Stimulated activated memory B cell treated with anti-CD40 and anti-IgM and Interleukin-4, amounts not matched to agents 10 μg/mL and 1 μg/mL and 100 μg/mL, for 72 hours (primary cell): ENCODE results near the gene SNX8.

Experiments used
- ATAC-seq: fragments of 150-1000 bp; cut with Tn5 transposase; 2 replicates; pipeline ENCODE4 v1.10.0; 2021
- H3K27ac Mint-ChIP-seq: one replicate; pipeline ENCODE4 v1.8.0; 2022; ENCODE audit warnings: mild to moderate bottlenecking, mixed read lengths
- H3K27me3 Mint-ChIP-seq: one replicate; pipeline ENCODE4 v1.8.0; 2022; ENCODE audit warnings: mixed read lengths
- H3K36me3 Mint-ChIP-seq: one replicate; pipeline ENCODE4 v1.8.0; 2022; ENCODE audit warnings: mixed read lengths
- H3K4me1 Mint-ChIP-seq: one replicate; pipeline ENCODE4 v1.8.0; 2022; ENCODE audit warnings: mixed read lengths
- H3K4me3 Mint-ChIP-seq: one replicate; pipeline ENCODE4 v1.8.0; 2022; ENCODE audit warnings: mild to moderate bottlenecking, moderate library complexity, mixed read lengths
- H3K9me3 Mint-ChIP-seq: one replicate; pipeline ENCODE4 v1.8.0; 2022; ENCODE audit warnings: mixed read lengths

The SNX8 gene

GRCh38 chr7:2210551-2211258, 103.5 kb downstream of the SNX8 start:
- Mint-ChIP-seq H3K9me3 (no peaks in the 10 kb centered on the region), H3K4me1 (peaks cover 45% of the 10 kb centered on the region), H3K4me3 (no peak overlapping the region), H3K27me3 (no peaks in the 10 kb centered on the region), H3K36me3 (peaks cover 67% of the 10 kb centered on the region), H3K27ac (peak overlapping the region; percentile 93)
- no peak for ATAC-seq

GRCh38 chr7:2209961-2210323, 104.3 kb downstream of the SNX8 start:
- Mint-ChIP-seq H3K4me3 (no peak overlapping the region), H3K27me3 (no peaks in the 10 kb centered on the region), H3K36me3 (peaks cover 68% of the 10 kb centered on the region), H3K4me1 (peaks cover 45% of the 10 kb centered on the region), H3K9me3 (no peaks in the 10 kb centered on the region), H3K27ac (peak overlapping the region; percentile 93)
- no peak for ATAC-seq

- Mint-ChIP-seq H3K27ac (peak overlapping the region; percentile 93), H3K36me3 (peaks cover 74% of the 10 kb centered on the region), H3K9me3 (no peaks in the 10 kb centered on the region), H3K27me3 (no peaks in the 10 kb centered on the region), H3K4me1 (peaks cover 50% of the 10 kb centered on the region), H3K4me3 (peak overlapping the region; percentile 18)
- peak; percentile 94 for ATAC-seq
Observed at GRCh38 chr7:2209146-2209960, 104.9 kb downstream of the SNX8 start.

GRCh38 chr7:2208712-2209111, 105.5 kb downstream of the SNX8 start:
- Mint-ChIP-seq H3K9me3 (no peaks in the 10 kb centered on the region), H3K36me3 (peaks cover 73% of the 10 kb centered on the region), H3K27me3 (no peaks in the 10 kb centered on the region), H3K4me3 (no peak overlapping the region), H3K27ac (peak overlapping the region; percentile 93), H3K4me1 (peaks cover 56% of the 10 kb centered on the region)
- no peak for ATAC-seq

- no peak for ATAC-seq
- H3K27me3 Mint-ChIP-seq = no peaks in the 10 kb centered on the region
- H3K4me1 Mint-ChIP-seq = peaks cover 49% of the 10 kb centered on the region
- H3K27ac Mint-ChIP-seq = peak overlapping the region; percentile 20
- H3K9me3 Mint-ChIP-seq = no peaks in the 10 kb centered on the region
- no peak overlapping the region for H3K4me3 Mint-ChIP-seq
- H3K36me3 Mint-ChIP-seq = peaks cover 63% of the 10 kb centered on the region
Observed at GRCh38 chr7:2205036-2205780, 109.0 kb downstream of the SNX8 start.

- peaks cover 41% of the 10 kb centered on the region for H3K4me1 Mint-ChIP-seq
- no peaks in the 10 kb centered on the region for H3K27me3 Mint-ChIP-seq
- no peak for ATAC-seq
- H3K36me3 Mint-ChIP-seq = peaks cover 70% of the 10 kb centered on the region
- H3K9me3 Mint-ChIP-seq = no peaks in the 10 kb centered on the region
- H3K27ac Mint-ChIP-seq = peak overlapping the region; percentile 20
- H3K4me3 Mint-ChIP-seq = no peak overlapping the region
Observed at GRCh38 chr7:2204446-2204845, 109.8 kb downstream of the SNX8 start.

GRCh38 chr7:2203766-2204300, 110.4 kb downstream of the SNX8 start:
- Mint-ChIP-seq H3K4me1 (peaks cover 35% of the 10 kb centered on the region), H3K27me3 (no peaks in the 10 kb centered on the region), H3K9me3 (no peaks in the 10 kb centered on the region), H3K4me3 (no peak overlapping the region), H3K36me3 (peaks cover 72% of the 10 kb centered on the region), H3K27ac (peak overlapping the region; percentile 20)
- peak; percentile 73 for ATAC-seq

- no peaks in the 10 kb centered on the region for H3K9me3 Mint-ChIP-seq
- H3K27ac Mint-ChIP-seq = peak overlapping the region; percentile 20
- no peak for ATAC-seq
- H3K27me3 Mint-ChIP-seq = no peaks in the 10 kb centered on the region
- H3K4me1 Mint-ChIP-seq = peaks cover 28% of the 10 kb centered on the region
- H3K36me3 Mint-ChIP-seq = peaks cover 65% of the 10 kb centered on the region
- H3K4me3 Mint-ChIP-seq = no peak overlapping the region
Observed at GRCh38 chr7:2202901-2203765, 111.1 kb downstream of the SNX8 start.

GRCh38 chr7:2202361-2202761, 111.9 kb downstream of the SNX8 start:
- no peak for ATAC-seq
- H3K9me3 Mint-ChIP-seq = no peaks in the 10 kb centered on the region
- H3K4me1 Mint-ChIP-seq = peaks cover 24% of the 10 kb centered on the region
- H3K4me3 Mint-ChIP-seq = no peak overlapping the region
- no peaks in the 10 kb centered on the region for H3K27me3 Mint-ChIP-seq
- no peak overlapping the region for H3K27ac Mint-ChIP-seq
- peaks cover 64% of the 10 kb centered on the region for H3K36me3 Mint-ChIP-seq
